IPS-NIHi11 (cell line): ENCODE measurements around the gene PPL.
"Not testable (repeated sequence)": the region's sequence is repeated elsewhere in the genome, so short reads cannot be mapped to it uniquely, and the experiment has no call there.

Source experiments
- DNase-seq: peaks from one replicate; pipeline ENCODE4 v3.0.0; 2012; ENCODE audit warnings: mixed read lengths, low spot score

PPL gene

GRCh38 chr16:4904942-4905615 lies 31.9 kb downstream of the PPL start:
- DNase-seq: no peak

- DNase-seq: no peak
Observed at GRCh38 chr16:4904108-4904941, 32.6 kb downstream of the PPL start.

DNA sequence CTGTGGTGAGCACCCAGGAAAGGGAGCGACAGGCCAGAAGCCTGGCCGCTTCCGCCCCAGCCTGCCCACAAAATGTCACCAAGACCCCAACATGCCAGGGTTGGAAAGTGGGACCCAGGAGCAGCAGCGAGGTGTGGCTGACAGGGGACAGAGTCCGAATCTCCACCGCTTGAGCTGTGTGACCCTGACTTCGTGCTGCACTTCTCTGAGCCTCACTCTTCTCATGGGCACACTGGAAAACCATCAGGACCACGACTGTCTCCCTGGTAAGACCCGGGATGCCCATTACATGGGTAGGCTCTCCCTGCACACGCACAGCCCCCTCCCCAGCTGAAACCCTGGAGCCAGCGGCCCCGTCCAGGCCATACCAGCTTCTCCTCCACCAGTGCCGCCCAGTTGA lies 34.9 kb downstream of the PPL start:
- no peak for DNase-seq

- no peak for DNase-seq
Observed at GRCh38 chr16:4900750-4901149, 36.2 kb downstream of the PPL start.

DNA sequence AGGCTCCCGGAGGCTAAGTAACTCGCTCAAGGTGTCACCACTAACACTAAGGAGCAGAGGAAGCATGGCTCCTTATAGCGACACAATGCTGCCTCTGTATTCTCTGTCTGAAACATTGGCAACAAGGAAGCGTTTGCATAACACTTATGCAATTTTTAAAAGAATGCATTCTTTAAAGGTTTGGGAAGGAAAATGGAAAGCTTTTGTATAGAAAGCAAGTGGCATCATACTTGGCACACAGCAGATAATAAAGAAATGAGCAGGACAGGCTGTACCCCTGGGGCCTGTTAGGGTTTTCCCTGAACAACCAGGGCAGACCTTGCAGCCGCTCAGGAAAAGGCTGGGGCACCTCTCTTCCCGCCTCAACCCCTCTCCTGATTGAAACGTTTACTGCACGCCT lies 36.9 kb downstream of the PPL start:
- no peak for DNase-seq

- no peak for DNase-seq
Observed at GRCh38 chr16:4899474-4899846, 37.5 kb downstream of the PPL start.

DNA sequence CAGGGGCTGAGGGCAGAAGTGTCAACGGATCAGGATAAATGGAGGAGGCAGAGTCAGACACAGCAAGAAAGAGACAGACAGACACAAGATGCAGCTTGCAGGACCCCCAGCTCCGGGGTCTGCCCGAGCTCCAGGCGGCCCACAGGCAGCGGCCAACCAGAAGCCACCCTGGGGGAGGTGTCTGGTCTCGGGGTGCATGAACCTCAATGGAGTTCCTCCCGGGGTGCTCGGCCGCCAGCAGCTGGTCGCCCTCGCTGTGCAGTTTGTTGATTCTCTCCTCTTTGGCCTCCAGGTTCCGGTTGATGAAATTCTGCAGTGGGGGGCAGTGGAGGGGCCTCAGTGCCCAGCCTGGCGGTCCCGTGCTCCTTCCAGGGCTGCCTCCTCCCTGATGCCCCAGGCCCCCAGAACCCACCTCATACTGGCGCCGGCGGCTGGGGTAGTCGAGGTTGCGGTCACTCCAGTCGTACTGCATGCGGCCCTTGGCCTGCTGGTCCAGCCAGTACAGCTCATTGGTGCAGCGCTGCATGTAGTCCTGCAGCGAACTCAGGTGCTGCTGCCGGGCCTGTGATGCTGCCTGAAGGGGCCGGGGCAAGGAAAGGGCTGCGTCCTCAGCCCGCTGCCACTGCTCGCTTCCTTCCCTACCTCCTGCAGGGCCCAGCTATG lies 38.0 kb downstream of the PPL start:
- DNase-seq: no peak

DNA sequence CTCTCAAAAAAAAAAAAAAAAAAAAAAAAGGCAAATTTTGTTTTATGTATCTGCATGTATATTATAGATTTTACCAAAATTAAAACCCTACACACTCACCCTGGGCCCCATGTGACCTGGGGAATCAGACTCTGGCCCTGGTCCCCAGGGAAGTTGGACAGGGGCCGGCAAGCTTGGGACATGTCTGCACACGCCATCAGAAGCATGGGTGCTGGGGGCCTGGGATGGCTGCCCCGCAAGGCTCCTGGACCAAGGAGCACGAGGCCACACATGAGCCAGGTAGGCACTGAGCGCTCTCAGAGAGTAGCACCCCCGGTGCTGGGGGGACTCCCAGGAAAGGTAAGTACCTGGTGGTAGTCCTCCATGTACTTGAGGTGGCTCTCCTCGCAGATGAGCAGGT lies 39.6 kb downstream of the PPL start:
- DNase-seq: no peak

- DNase-seq: not testable (repeated sequence)
Observed at GRCh38 chr16:4896761-4897160, 40.2 kb downstream of the PPL start.

DNA sequence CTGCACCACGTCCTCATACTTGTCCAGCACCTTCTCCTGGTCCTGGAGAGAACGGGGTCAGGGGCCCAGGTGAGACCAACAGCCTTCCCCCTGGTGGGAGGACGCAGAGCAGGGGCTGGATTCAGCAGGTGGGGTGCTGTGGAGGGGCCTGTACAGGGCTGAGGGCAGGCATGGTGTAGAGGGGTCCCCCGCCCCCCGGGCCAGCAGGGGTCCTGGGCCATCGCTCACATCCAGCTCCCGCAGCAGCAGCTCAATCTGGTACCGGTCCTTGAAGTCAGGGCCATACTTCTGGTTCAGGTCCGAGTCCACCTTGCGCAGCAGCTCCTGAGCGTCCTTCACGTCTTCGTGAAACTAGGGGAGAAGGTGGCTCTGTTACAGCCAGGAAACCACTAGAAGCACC lies 41.6 kb downstream of the PPL start:
- no peak for DNase-seq

DNA sequence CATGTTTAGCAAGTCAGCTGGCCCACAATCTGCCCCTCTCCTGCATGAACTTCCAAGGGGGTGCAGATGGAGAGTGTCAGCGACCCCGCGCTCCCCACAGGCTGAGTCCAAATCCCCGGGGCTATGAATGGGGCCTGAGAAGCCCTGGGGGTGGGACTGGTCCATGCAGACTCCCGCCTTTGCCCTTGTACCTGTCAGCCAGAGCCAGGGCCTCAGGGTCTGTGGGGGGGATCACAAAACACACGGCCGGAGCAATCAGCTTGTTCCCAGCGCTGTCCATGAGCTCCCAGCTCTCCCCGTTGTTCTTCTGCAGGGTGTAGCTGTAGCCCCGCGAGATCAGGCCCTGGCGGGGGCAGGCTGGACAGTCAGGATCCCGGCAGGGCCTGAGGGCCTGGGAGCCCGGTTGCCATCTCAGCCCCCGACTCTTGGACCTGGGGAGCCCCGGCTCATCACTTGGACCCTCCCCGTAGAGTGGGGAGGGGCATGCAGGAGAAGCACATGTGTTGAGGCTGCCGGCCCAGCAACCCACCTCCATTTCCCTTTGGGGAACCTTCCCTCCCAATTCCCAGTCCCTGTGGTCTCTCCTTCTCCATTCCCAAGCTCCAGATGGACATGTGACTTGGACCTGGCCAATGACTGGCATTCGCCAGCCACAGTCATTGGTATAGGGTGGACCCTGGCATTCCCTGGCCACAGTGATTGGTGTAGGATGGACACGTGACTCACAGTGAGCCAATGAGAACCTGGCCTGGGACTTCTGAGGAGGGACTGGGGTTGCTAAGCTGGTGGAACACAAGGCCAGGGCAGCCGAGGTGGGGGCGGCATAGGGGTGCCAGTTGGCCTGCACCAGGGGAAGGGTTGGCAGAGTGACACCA lies 42.4 kb downstream of the PPL start:
- DNase-seq: peak; percentile 54

- no peak for DNase-seq
Observed at GRCh38 chr16:4893103-4893862, 43.7 kb downstream of the PPL start.

GRCh38 chr16:4892361-4893102 lies 44.4 kb downstream of the PPL start:
- no peak for DNase-seq

DNA sequence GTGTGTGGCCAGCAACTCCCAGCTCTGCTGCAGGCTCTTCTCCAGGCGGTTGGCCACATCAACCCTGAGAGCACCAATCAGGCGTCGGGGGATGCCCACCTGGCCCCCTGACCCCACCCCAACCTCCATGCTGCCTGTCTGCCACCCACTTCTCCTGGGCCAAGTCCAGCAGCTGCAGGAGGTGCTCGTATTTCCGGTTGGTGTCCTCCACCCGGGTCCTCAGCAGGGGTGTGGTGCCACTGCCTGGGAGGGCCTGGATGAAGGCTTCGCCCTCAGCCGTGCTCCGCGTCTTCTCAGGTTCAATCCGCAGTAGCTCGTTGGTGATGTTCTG lies 45.1 kb downstream of the PPL start:
- DNase-seq: peak; percentile 42

DNA sequence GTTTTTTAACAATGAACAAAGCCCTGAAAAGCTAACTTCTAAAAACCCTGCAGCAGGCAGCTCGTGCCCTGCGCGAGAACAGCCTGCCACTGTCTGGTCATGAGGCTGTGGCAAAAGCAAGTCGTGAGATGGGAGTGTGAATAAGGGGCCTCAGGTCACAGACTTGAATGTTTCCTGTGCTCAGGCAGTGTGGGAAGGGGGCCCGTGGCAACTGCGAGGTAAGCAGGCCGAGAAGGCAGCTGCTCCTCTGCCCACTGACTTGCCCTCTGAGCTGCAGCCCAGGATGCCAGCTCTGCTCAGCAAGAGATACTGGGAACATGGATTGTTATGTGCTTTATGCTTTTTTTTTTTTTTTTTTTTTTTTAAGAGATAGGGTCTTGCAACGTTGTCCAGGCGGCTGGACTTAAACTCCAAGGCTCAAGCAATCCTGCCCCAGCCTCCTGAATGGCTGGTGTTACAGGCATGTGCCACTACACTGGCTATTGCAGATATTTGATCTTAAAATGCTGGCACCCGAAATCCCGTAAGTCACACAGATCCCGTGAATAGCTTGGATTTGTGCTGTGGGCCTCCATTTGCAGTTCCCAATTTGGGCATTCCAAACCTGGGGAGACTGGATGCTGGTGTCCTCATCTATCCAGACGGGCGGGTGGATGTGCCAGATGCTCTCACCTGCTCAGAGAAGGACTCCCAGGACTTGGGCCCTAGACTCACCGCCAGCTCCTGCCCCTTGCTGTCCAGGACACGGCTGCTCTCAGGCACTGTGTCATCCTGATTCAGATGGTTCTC lies 45.7 kb downstream of the PPL start:
- DNase-seq: no peak

DNA sequence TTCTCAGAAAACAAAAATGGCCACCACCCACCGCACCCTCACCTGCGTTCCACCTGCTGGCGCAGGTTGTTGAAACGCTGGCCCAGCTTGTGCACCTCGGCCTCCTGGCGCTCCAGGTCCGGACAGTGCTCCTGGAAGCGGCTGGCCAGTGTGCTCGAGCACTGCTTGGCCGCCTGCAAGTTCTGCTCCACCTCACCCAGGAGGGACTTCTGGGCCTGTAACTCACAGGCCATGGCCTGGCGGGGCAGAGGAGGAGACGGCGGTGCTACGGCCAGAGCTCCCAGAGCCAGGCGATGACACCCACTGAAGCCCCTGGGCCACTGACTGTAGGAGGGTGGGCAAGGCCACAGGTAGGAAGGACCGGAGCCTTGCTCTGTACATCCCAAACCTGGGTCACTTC lies 46.3 kb downstream of the PPL start:
- DNase-seq: no peak

DNA sequence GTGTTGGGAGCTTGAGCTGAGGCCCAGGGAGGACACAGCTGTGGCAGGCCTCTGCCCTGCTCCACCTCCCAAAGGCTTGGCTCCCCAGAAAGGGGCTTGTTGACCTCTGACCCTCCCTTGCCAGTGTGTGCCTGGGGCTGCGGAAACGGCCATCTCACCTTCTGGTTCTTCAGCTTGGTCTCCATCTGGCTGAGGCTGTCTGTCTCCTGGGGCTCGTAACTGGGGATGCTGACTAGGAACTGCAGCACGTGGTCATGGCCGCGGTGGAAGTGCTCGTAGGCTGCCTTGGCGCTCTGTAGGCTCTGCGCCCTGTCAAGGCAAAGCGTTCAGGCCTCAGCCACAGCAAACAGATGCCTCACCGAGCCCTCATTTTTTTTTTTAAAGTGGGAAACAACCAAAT lies 46.9 kb downstream of the PPL start:
- no peak for DNase-seq

DNA sequence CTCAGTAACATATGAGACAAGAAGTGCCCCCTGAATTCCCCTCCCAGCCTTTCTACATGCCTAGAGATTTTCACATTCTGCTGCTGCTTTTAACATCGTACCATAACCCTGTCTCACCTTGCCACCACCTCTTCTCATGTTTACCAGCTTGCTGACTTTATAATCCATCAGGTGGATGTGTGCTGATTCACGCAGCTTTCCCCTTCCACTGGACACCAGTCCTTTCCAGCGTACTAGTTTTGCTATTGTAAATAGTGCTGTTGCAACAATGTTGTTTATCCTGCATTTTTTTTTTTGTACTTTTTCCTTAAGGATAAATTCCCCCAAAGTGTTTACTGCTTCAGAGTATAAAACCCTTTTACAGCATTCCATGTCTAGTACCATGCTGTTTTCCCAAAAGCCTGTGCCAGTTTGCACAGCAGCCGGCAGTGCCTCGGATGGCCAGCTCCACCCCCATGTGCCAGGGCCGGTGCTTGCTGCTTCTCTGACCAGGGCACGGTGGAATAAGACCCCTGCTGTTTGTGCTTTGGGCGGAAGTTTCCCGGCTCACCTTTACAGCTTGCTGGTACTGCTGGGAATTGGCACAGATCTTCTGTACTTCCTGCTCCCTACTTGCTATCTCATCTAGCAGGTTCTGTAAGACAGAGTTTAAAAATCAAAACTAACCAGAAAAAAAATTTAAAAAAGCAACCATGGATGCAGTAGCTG lies 48.4 kb downstream of the PPL start:
- DNase-seq: no peak

DNA sequence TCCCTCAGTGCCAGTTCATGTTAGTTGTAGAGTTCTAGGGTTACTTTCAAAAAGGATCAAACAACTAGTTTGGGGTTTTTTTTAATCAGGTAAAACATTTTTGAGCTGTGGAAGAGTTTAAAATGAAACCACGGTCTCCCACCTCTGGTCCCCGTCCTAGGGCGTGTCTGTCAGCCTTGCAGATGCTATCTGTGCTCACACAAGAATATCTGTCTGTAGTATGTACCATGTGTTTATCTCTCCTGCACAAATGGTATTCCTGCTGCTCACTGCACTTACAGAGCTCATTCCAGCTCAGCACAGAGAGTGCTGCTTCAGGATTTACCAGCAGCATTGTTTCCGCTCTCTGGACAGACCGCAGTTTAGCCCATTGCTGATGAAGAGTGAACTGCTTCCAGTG lies 50.8 kb downstream of the PPL start:
- DNase-seq: no peak
